ENCODE results near the gene CA11. TPM values are rescaled to one million over a fixed set of nuclear protein-coding genes. Genes with fewer than 3 reads are reported as not detected.
"Not testable (repeated sequence)": the region's sequence is repeated elsewhere in the genome, so short reads cannot be mapped to it uniquely, and the experiment has no call there.

Gene CA11
- total RNA-seq, result 1.7 TPM

GRCh38 chr19:48646001-48646721 is at the start of gene CA11:
TSS of gene CA11 (minus strand) at chr19:48646187. CDS start at chr19:48645632, 555 bp downstream.
- ATAC-seq (peak; percentile 89), DNase-seq (ENCODE audit: low spot score) (peak; percentile 79)

- not testable (repeated sequence) for ATAC-seq; DNase-seq (ENCODE audit: low spot score)
Measured at GRCh38 chr19:48693629-48694028, 47.6 kb upstream of the CA11 start.

- no peak for ATAC-seq
Measured at GRCh38 chr19:48689449-48689848, 43.5 kb upstream of the CA11 start.

GRCh38 chr19:48687776-48688175 is 41.8 kb upstream of the CA11 start:
- DNase-seq (ENCODE audit: low spot score) (no peak), ATAC-seq (no peak)

More at GRCh38 chr19:48689449-48689848, 43.5 kb upstream of the CA11 start:
- no peak for DNase-seq (ENCODE audit: low spot score)

- DNase-seq (ENCODE audit: low spot score); ATAC-seq: not testable (repeated sequence)
Measured at GRCh38 chr19:48686637-48687036, 40.6 kb upstream of the CA11 start.

GRCh38 chr19:48686088-48686487 is 40.1 kb upstream of the CA11 start:
- no peak for DNase-seq (ENCODE audit: low spot score)
- ATAC-seq, result no peak

- DNase-seq (ENCODE audit: low spot score), result no peak
- no peak for ATAC-seq
Measured at GRCh38 chr19:48685583-48685982, 39.6 kb upstream of the CA11 start.

- ATAC-seq (peak; percentile 42), DNase-seq (ENCODE audit: low spot score) (no peak)
Measured at GRCh38 chr19:48683349-48683748, 37.4 kb upstream of the CA11 start.

GRCh38 chr19:48681127-48681470 is 35.1 kb upstream of the CA11 start:
- ATAC-seq, result no peak
- DNase-seq (ENCODE audit: low spot score), result no peak

- ATAC-seq, result no peak
- no peak for DNase-seq (ENCODE audit: low spot score)
Measured at GRCh38 chr19:48680436-48681126, 34.6 kb upstream of the CA11 start.

- not testable (repeated sequence) for DNase-seq (ENCODE audit: low spot score); ATAC-seq
Measured at GRCh38 chr19:48680006-48680405, 34.0 kb upstream of the CA11 start.

GRCh38 chr19:48678201-48678600 is 32.2 kb upstream of the CA11 start:
- no peak for ATAC-seq
- DNase-seq (ENCODE audit: low spot score), result no peak

GRCh38 chr19:48676887-48677286 is 30.9 kb upstream of the CA11 start:
- no peak for DNase-seq (ENCODE audit: low spot score)
- ATAC-seq, result no peak

GRCh38 chr19:48676487-48676886 is 30.5 kb upstream of the CA11 start:
- no peak for ATAC-seq
- DNase-seq (ENCODE audit: low spot score), result no peak

GRCh38 chr19:48674921-48675824 is 29.2 kb upstream of the CA11 start:
- ATAC-seq (peak; percentile 93), DNase-seq (ENCODE audit: low spot score) (peak; percentile 80)

GRCh38 chr19:48674216-48674809 is 28.3 kb upstream of the CA11 start:
- ATAC-seq (no peak), DNase-seq (ENCODE audit: low spot score) (no peak)

- ATAC-seq, result no peak
- DNase-seq (ENCODE audit: low spot score), result no peak
Measured at GRCh38 chr19:48673436-48674100, 27.6 kb upstream of the CA11 start.

GRCh38 chr19:48672994-48673393 is 27.0 kb upstream of the CA11 start, which contains the start of gene NTN5:
TSS of gene NTN5 (minus strand) at chr19:48673017. CDS start at chr19:48670986, 2,031 bp downstream.
- DNase-seq (ENCODE audit: low spot score), result no peak
- no peak for ATAC-seq

- DNase-seq (ENCODE audit: low spot score) (no peak), ATAC-seq (no peak)
Measured at GRCh38 chr19:48671446-48671995, 25.5 kb upstream of the CA11 start.
